ENCODE results near the gene ZNF385C.

GRCh38 chr17:42104264-42104663 is 6.0 kb upstream of the ZNF385C start:
- TF ChIP-seq CTCF (conservative IDR thresholded peaks at IDR 0.05 in 1 of 2, IDR thresholded peaks at IDR 0.05 in 1 of 2; ENCODE audit: extremely low read depth in 1 of 2, insufficient read depth in 1 of 2, low read depth in 1 of 2, low read length in 2 of 2) (no peak), EZH2 (IDR thresholded peaks at IDR 0.05; ENCODE audit: borderline replicate concordance, low read length) (no peak)

Measured in mammary epithelial cell (primary cell).